Measurements from ENCODE around the gene PARN. TPM values are rescaled to one million over a fixed set of nuclear protein-coding genes. Genes with fewer than 3 reads are reported as not detected.

PARN gene
- polyA plus RNA-seq, 1 experiment: 33.9 TPM

DNA sequence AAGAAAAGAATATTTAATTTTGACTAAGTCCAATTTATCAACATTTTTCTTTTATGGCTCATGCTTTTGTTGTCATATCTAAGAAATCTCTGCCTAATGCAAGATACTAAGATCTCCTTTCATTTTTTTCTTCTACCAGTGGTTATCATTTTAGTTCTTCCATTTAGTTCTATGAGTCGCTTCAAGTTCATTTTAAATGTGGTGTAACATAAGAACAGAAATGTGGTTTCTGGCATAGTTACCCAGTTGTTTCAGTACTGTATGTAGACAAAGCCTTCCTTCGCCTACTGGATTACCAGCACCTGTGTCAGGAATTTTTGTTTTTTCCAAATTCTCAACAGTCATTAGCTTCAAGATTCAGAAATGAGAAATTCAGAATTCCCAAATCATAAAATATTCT is 175.7 kb downstream of the PARN start:
- H3K27ac ChIP-seq (ENCODE audit: low read depth, low read length): no peak overlapping the region
- ChIA-PET POLR2A (no interaction called here), CTCF (interaction anchor here (0.7 kb wide), 1 partner anchor 32 kb away, joined by 5 read pairs; no protein-coding TSS in a partner anchor)
- no peaks in the 10 kb centered on the region for H3K27me3 ChIP-seq (ENCODE audit: control insufficient read depth, insufficient read depth, low read length)
- peak; percentile 21 for DNase-seq (ENCODE audit: low read depth, low spot score)
- no peak overlapping the region for H3K4me3 ChIP-seq (ENCODE audit: low read depth, low read length)
- TF ChIP-seq, protein P1, sequence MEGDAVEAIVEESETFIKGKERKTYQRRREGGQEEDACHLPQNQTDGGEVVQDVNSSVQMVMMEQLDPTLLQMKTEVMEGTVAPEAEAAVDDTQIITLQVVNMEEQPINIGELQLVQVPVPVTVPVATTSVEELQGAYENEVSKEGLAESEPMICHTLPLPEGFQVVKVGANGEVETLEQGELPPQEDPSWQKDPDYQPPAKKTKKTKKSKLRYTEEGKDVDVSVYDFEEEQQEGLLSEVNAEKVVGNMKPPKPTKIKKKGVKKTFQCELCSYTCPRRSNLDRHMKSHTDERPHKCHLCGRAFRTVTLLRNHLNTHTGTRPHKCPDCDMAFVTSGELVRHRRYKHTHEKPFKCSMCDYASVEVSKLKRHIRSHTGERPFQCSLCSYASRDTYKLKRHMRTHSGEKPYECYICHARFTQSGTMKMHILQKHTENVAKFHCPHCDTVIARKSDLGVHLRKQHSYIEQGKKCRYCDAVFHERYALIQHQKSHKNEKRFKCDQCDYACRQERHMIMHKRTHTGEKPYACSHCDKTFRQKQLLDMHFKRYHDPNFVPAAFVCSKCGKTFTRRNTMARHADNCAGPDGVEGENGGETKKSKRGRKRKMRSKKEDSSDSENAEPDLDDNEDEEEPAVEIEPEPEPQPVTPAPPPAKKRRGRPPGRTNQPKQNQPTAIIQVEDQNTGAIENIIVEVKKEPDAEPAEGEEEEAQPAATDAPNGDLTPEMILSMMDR (IDR thresholded peaks at IDR 0.05; ENCODE audit: low read depth, low read length): no peak
- H3K9me3 ChIP-seq (ENCODE audit: control insufficient read depth, insufficient read depth, low read length): no peaks in the 10 kb centered on the region

DNA sequence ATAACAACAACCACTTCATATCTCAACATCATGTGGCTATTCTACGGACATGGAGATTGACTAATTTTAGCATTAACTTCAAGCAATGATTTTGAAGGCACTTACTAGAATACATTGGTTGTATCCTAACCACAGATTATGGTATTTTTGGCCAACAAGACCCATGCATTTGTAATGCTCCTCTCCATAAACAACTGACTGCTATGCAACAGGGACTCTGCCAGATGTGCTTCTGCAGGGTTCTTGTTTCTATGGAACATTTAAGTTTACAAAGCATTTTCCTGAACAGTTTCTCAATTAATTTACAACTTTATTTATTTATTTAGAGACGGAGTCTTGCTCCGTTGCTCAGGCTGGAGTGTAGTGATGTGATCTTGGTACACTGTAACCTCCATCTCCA is 178.0 kb downstream of the PARN start:
- H3K9me3 ChIP-seq (ENCODE audit: control insufficient read depth, insufficient read depth, low read length): no peaks in the 10 kb centered on the region
- no peak overlapping the region for H3K4me3 ChIP-seq (ENCODE audit: low read depth, low read length)
- TF ChIP-seq, protein P1 (IDR thresholded peaks at IDR 0.05; ENCODE audit: low read depth, low read length): no peak
- no peaks in the 10 kb centered on the region for H3K27me3 ChIP-seq (ENCODE audit: control insufficient read depth, insufficient read depth, low read length)
- DNase-seq (ENCODE audit: low read depth, low spot score): no peak
- ChIA-PET CTCF (no interaction called here), POLR2A (no interaction called here)
- no peak overlapping the region for H3K27ac ChIP-seq (ENCODE audit: low read depth, low read length)

DNA sequence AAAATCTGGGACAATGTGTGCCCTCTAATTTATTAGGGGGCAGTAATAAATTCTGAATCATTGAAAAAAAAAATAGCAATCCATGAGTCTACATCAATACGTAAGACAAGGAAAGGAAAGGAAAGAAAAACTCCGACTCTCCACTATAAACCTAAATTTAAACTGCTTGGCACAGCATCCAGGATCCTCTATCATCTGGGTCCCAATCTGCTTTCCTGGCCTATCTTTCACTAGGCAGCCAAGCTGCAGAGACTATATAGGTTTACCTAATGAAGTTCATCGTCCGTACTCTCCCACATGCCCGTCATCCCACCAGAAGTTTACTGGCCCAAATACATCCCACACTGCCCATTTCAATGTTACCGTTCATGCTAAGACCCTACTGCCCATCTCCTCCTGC is 179.2 kb downstream of the PARN start:
- ChIA-PET POLR2A (no interaction called here), CTCF (no interaction called here)
- no peaks in the 10 kb centered on the region for H3K9me3 ChIP-seq (ENCODE audit: control insufficient read depth, insufficient read depth, low read length)

DNA sequence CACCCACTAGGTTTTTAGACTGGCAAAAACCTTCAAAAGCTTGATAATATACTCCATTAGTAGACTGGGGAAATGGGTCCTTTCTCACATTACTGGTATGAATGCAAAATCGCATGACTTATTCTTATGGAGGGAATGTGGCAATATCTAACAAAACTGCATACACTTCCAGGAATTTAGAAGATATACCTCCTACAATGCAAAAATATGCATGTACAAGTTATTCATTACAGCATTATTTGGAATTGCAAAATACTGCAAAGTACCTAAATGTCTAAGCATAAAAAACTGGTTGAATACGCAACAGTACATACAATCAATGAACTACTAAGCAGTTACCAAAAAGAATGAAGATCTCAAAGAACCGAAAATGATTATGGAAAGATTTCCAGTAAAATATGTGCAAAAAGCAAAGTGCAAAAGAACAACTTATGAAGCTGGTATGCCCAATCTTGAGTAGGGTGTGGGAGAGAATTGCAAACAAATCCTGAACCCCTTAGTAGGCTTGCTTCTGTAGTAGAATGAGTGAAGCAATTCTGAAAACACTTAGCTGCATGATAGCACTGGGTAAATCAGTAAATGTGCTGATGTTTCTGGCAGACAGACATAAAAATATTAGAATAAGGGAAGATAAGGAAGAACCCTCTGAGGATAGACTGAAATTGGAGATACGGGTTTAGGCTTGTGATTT is 180.1 kb downstream of the PARN start:
- no peak for DNase-seq (ENCODE audit: low read depth, low spot score)

More for the DNA sequence above, 179.2 kb downstream of the PARN start:
- TF ChIP-seq, protein P1 (IDR thresholded peaks at IDR 0.05; ENCODE audit: low read depth, low read length): no peak
- H3K4me3 ChIP-seq (ENCODE audit: low read depth, low read length): no peak overlapping the region
- H3K27ac ChIP-seq (ENCODE audit: low read depth, low read length): no peak overlapping the region
- H3K27me3 ChIP-seq (ENCODE audit: control insufficient read depth, insufficient read depth, low read length): no peaks in the 10 kb centered on the region
- DNase-seq (ENCODE audit: low read depth, low spot score): no peak

DNA sequence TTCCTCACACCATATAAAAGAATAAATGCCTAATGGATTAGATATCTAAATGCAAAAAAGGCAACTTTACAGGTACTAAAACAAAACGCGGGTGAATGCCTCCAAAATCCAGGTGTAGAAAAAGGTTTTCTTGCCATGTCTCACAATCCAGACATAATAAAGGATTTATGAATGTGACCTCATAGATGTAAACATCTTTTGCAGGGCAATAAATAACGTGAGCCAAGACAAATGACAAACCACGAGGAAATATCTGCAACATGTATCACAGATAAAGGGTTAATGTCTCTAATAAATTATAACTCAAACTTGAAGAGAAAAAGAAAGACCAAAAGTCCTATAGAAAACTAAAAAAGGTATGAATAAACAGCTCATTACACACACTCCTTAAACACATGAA is 180.7 kb downstream of the PARN start:
- TF ChIP-seq, protein P1 (IDR thresholded peaks at IDR 0.05; ENCODE audit: low read depth, low read length): no peak
- ChIA-PET CTCF (no interaction called here), POLR2A (no interaction called here)
- Histone ChIP-seq H3K27ac (ENCODE audit: low read depth, low read length) (no peak overlapping the region), H3K27me3 (ENCODE audit: control insufficient read depth, insufficient read depth, low read length) (no peaks in the 10 kb centered on the region), H3K4me3 (ENCODE audit: low read depth, low read length) (no peak overlapping the region), H3K9me3 (ENCODE audit: control insufficient read depth, insufficient read depth, low read length) (no peaks in the 10 kb centered on the region)
- DNase-seq (ENCODE audit: low read depth, low spot score): no peak

More for the DNA sequence above, 180.1 kb downstream of the PARN start:
- CTCF ChIA-PET: no interaction called here
- no peaks in the 10 kb centered on the region for H3K9me3 ChIP-seq (ENCODE audit: control insufficient read depth, insufficient read depth, low read length)
- TF ChIP-seq, protein P1 (IDR thresholded peaks at IDR 0.05; ENCODE audit: low read depth, low read length): no peak
- POLR2A ChIA-PET: no interaction called here
- no peak overlapping the region for H3K27ac ChIP-seq (ENCODE audit: low read depth, low read length)
- no peak overlapping the region for H3K4me3 ChIP-seq (ENCODE audit: low read depth, low read length)
- no peaks in the 10 kb centered on the region for H3K27me3 ChIP-seq (ENCODE audit: control insufficient read depth, insufficient read depth, low read length)

Measured in AG04450 (cell line).